ENCODE measurements around the gene ZNF483. TPM values are rescaled to one million over a fixed set of nuclear protein-coding genes. Genes with fewer than 3 reads are reported as not detected.

Gene ZNF483
- polyA plus RNA-seq, 3 donors, result not detected

DNA sequence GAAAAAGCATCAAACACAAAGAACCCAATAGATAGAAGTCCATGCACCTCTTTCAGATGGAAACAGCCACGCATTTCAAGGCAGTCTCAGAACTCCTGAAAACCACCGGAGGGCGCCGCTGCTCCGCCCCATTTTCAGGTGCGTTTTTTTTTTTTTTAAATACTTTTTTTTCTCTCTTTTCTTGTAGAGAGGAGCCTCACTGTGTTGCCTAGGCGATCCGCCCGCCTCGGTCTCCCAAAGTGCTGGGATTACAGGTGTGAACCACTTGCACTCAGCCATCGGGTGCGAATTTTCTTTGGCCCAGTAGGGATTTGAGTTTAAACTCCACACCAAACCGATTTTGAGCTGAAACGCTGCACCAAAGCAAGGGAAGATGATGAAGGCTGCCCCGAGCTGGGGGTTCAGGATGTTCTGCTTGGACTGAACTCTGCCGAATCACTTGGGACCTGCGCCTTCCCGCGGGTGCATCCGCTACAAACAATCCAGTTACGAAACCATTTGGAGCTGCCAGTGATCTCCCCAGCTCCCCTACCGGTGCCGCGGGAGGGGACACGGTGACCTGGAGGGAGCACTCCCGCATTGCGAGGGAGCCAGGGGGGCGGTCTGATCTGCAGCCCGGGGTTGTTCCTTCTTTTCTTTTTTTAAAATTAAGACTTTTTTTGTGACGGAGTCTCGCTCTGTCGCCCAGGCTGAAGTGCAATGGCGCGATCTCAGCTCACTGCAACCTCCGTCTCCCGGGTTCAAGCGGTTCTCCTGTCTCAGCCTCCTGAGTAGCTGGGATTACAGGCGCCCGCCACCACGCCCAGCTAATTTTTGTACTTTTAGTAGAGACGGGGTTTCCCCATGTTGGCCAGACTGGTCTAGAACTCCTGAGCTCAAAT is 73.1 kb downstream of the ZNF483 start:
- no peaks in the 10 kb centered on the region for H3K79me2 ChIP-seq (ENCODE audit: insufficient read depth, low read length)
- peak overlapping the region; percentile 49 for H3K9ac ChIP-seq (ENCODE audit: insufficient read depth, low read length, poor library complexity, severe bottlenecking)

DNA sequence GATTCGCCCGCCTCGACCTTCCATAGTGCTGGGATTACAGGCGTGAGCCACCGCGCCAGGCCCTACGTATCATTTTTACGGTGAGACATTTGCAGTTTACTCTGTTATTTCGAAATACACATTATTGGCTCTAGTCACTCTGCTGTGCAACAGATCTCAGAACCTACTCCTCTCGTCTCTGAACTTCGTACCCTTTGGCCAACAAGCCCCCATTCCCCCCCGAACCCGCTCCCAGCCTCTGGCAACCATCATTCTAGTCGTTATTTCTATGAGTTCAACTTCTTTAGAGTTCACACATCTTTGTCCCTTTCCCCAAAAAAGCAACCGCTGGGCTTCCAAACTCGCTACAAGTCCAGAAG is 73.7 kb downstream of the ZNF483 start:
- Histone ChIP-seq H3K4me3 (replicated peaks in 1 of 3; ENCODE audit: low read depth in 2 of 3, low read length in 3 of 3) (peak overlapping the region; percentile 57 to 86 (median 59)), H3K27me3 (ENCODE audit: control insufficient read depth in 2 of 2, insufficient read depth in 2 of 2, low read length in 2 of 2) (peaks cover 0 to 35% of the 10 kb centered on the region in 2 donors), H3K79me2 (ENCODE audit: insufficient read depth, low read length) (no peaks in the 10 kb centered on the region), H3K9me3 (replicated peaks in 1 of 2; ENCODE audit: control insufficient read depth in 1 of 2, insufficient read depth in 1 of 2, low read length in 2 of 2) (no peaks in the 10 kb centered on the region), H4K20me1 (ENCODE audit: insufficient read depth, low read length) (no peaks in the 10 kb centered on the region), H3K36me3 (replicated peaks in 1 of 2; ENCODE audit: control insufficient read depth in 1 of 2, insufficient read depth in 2 of 2, low read length in 2 of 2) (no peaks in the 10 kb centered on the region), H3K4me1 (ENCODE audit: control insufficient read depth in 1 of 2, insufficient read depth in 2 of 2, low read length in 2 of 2) (peaks cover 15 to 25% of the 10 kb centered on the region in 2 donors), H3K4me2 (replicated peaks; ENCODE audit: extremely low read depth, low read length, poor library complexity, severe bottlenecking) (peak overlapping the region; percentile 88), H3K9ac (ENCODE audit: insufficient read depth, low read length, poor library complexity, severe bottlenecking) (peak overlapping the region; percentile 49), H3K27ac (ENCODE audit: low read depth in 1 of 2, low read length in 2 of 2) (no peak overlapping the region), H2AFZ (ENCODE audit: insufficient read depth, low read depth, low read length, poor library complexity, severe bottlenecking) (peak overlapping the region; percentile 95)
- intact Hi-C loops (cut with micrococcal nuclease), result loop anchor here in 1 of 2 donors (10.0 kb wide), 1 partner anchor 476 kb away; no protein-coding TSS in a partner anchor
- H3K4me3 Mint-ChIP-seq, result peak overlapping the region; percentile 98 to 100
- H3K27ac Mint-ChIP-seq, result peak overlapping the region in 2 of 7 donors; percentile 30 to 41
- peaks cover 28 to 51% (median 35%) of the 10 kb centered on the region in 3 donors for H3K27me3 Mint-ChIP-seq (ENCODE audit: low read depth in 3 of 3)
- TF ChIP-seq, protein P1, sequence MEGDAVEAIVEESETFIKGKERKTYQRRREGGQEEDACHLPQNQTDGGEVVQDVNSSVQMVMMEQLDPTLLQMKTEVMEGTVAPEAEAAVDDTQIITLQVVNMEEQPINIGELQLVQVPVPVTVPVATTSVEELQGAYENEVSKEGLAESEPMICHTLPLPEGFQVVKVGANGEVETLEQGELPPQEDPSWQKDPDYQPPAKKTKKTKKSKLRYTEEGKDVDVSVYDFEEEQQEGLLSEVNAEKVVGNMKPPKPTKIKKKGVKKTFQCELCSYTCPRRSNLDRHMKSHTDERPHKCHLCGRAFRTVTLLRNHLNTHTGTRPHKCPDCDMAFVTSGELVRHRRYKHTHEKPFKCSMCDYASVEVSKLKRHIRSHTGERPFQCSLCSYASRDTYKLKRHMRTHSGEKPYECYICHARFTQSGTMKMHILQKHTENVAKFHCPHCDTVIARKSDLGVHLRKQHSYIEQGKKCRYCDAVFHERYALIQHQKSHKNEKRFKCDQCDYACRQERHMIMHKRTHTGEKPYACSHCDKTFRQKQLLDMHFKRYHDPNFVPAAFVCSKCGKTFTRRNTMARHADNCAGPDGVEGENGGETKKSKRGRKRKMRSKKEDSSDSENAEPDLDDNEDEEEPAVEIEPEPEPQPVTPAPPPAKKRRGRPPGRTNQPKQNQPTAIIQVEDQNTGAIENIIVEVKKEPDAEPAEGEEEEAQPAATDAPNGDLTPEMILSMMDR (IDR thresholded peaks at IDR 0.05), result no peak
- peaks cover 0 to 9% (median 3%) of the 10 kb centered on the region in 7 donors for H3K9me3 Mint-ChIP-seq
- 0% methylated on average over 16 of the region's 16 CpGs for WGBS (ENCODE audit: insufficient coverage)
- DNase-seq, result peak in 2 of 3 donors; percentile 10 to 17
- peaks cover 27% of the 10 kb centered on the region for H3K4me1 Mint-ChIP-seq
- peaks cover 0 to 1% of the 10 kb centered on the region in 2 donors for H3K36me3 Mint-ChIP-seq

More for the DNA sequence above, 73.1 kb downstream of the ZNF483 start:
- H3K9me3 ChIP-seq (replicated peaks in 1 of 2; ENCODE audit: control insufficient read depth in 1 of 2, insufficient read depth in 1 of 2, low read length in 2 of 2), result no peaks in the 10 kb centered on the region
- H3K4me1 Mint-ChIP-seq, result peaks cover 27% of the 10 kb centered on the region
- H3K4me1 ChIP-seq (ENCODE audit: control insufficient read depth in 1 of 2, insufficient read depth in 2 of 2, low read length in 2 of 2), result peaks cover 15 to 25% of the 10 kb centered on the region in 2 donors
- peaks cover 28 to 51% (median 33%) of the 10 kb centered on the region in 3 donors for H3K27me3 Mint-ChIP-seq (ENCODE audit: low read depth in 3 of 3)
- under 1% methylated on average over 30 of the region's 41 CpGs for WGBS (ENCODE audit: insufficient coverage)
- H3K36me3 ChIP-seq (replicated peaks in 1 of 2; ENCODE audit: control insufficient read depth in 1 of 2, insufficient read depth in 2 of 2, low read length in 2 of 2), result no peaks in the 10 kb centered on the region
- peak overlapping the region; percentile 98 to 100 for H3K4me3 Mint-ChIP-seq
- H3K27me3 ChIP-seq (ENCODE audit: control insufficient read depth in 2 of 2, insufficient read depth in 2 of 2, low read length in 2 of 2), result peaks cover 0 to 35% of the 10 kb centered on the region in 2 donors
- peak overlapping the region; percentile 88 for H3K4me2 ChIP-seq (replicated peaks; ENCODE audit: extremely low read depth, low read length, poor library complexity, severe bottlenecking)
- H4K20me1 ChIP-seq (ENCODE audit: insufficient read depth, low read length), result no peaks in the 10 kb centered on the region
- peak overlapping the region in 2 of 7 donors; percentile 30 to 57 for H3K27ac Mint-ChIP-seq
- H3K36me3 Mint-ChIP-seq, result peaks cover 0 to 1% of the 10 kb centered on the region in 2 donors
- TF ChIP-seq, protein P1 (IDR thresholded peaks at IDR 0.05), result peak; percentile 63
- H3K9me3 Mint-ChIP-seq, result peaks cover 0 to 9% (median 3%) of the 10 kb centered on the region in 7 donors
- H3K27ac ChIP-seq (ENCODE audit: low read depth in 1 of 2, low read length in 2 of 2), result no peak overlapping the region
- intact Hi-C loops (cut with micrococcal nuclease), result loop anchor here in 1 of 2 donors (10.0 kb wide), 1 partner anchor 477 kb away; no protein-coding TSS in a partner anchor
- H2AFZ ChIP-seq (ENCODE audit: insufficient read depth, low read depth, low read length, poor library complexity, severe bottlenecking), result peak overlapping the region; percentile 95
- peak overlapping the region; percentile 57 to 86 (median 59) for H3K4me3 ChIP-seq (replicated peaks in 1 of 3; ENCODE audit: low read depth in 2 of 3, low read length in 3 of 3)
- peak; percentile 14 to 19 (median 18) for DNase-seq
